HG03039 (cell line): ENCODE data around the gene CNTNAP3.
"Not testable (repeated sequence)": the region's sequence is repeated elsewhere in the genome, so short reads cannot be mapped to it uniquely, and the experiment has no call there.

ENCODE experiments used
- ATAC-seq: cut with Tn5 transposase; IDR thresholded peaks from one replicate; pipeline ENCODE4 v1.9.1; 2021; ENCODE audit warnings: mild to moderate bottlenecking, moderate library complexity; ENCODE audit not compliant: unreplicated experiment

Gene CNTNAP3

DNA sequence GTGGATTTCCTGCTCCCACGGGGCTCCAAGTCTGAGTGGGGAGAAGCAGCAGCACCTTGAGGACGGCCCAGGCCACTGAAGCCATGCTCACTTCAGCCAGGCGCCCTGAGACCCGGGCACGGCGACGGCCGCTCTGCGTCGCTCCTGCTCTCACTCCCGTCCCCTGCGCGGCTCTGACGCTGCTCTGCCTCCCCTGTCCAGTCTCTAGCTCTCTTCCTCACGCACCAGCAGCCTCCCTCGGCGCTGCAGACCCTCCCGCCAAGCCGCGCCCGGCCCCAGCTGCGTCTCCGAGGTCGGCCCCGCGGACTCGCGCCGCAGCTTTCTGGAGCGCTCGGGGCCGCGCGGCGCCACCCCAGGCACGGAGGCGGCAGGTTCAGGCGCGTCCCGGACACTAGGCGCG lies at the start of gene CNTNAP3:
Gene CNTNAP3, minus strand, starts transcription at position 188 of the 400 bp plus-strand sequence. Its CDS starts 103 bp downstream, at position 85.
- not testable (repeated sequence) for ATAC-seq

GRCh38 chr9:39279995-39280394 lies 8.0 kb downstream of the CNTNAP3 start:
- not testable (repeated sequence) for ATAC-seq

GRCh38 chr9:39242513-39242912 lies 45.5 kb downstream of the CNTNAP3 start:
- ATAC-seq: not testable (repeated sequence)

GRCh38 chr9:39232130-39232991 lies 55.6 kb downstream of the CNTNAP3 start:
- not testable (repeated sequence) for ATAC-seq

DNA sequence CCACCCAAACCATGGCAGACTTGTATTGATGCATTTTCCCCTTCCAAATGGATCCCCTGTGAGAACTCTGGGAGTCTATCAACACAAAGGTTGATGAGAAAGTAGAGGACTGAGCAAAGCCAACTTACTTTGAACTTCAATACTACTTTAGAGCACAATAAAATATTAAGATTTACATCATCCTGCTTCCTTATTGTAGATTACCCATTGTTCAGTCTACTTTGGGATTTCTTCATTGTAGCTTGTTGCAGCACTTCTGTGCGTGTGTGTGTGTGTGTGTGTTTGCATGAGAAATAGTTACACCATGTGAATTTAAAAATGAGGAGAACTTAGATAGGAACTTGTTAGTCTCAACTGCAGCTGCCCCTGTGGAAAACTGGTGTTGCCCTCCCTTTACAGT lies 72.0 kb downstream of the CNTNAP3 start:
- ATAC-seq: not testable (repeated sequence)

- ATAC-seq: not testable (repeated sequence)
Measured at GRCh38 chr9:39209773-39210172, 78.2 kb downstream of the CNTNAP3 start.

DNA sequence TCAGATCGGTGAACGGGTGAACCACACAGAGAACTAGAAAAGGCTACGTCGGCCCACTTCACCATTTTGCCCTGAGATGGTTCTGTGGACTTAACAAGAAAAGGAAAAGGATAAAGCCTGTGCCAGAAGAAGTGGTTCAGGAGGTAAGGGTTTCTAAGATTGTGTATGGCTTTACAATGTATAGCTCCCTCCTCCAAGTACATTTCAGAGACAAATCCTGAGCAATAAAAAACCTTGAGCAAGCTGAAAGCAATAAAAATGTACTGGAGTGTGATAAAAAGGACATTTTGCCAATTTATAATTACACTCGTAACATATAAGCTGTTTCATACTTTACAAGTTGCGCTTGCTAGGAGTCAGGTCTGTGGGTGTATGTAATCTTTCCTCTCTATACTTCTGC lies 81.3 kb downstream of the CNTNAP3 start:
- not testable (repeated sequence) for ATAC-seq

GRCh38 chr9:39205842-39206241 lies 82.1 kb downstream of the CNTNAP3 start:
- not testable (repeated sequence) for ATAC-seq

DNA sequence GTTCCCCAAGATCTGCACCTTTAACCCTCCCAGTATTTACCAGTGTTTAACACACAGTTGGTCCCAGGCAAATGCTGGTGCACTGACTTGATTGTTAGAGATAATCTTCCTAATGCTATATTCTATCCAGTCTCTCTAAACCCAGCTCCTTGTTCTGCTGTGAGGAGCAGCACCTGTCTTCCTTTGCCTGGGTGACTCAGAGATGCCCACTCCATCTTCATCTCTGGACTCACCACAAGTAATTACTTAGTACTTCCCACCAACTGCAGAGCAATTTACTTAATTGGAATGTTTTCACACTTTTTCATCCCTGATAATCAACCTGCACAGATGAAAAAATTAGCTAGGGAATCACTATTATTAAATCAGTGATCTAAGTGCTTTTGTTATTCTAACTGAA lies 87.6 kb downstream of the CNTNAP3 start:
- ATAC-seq: not testable (repeated sequence)

DNA sequence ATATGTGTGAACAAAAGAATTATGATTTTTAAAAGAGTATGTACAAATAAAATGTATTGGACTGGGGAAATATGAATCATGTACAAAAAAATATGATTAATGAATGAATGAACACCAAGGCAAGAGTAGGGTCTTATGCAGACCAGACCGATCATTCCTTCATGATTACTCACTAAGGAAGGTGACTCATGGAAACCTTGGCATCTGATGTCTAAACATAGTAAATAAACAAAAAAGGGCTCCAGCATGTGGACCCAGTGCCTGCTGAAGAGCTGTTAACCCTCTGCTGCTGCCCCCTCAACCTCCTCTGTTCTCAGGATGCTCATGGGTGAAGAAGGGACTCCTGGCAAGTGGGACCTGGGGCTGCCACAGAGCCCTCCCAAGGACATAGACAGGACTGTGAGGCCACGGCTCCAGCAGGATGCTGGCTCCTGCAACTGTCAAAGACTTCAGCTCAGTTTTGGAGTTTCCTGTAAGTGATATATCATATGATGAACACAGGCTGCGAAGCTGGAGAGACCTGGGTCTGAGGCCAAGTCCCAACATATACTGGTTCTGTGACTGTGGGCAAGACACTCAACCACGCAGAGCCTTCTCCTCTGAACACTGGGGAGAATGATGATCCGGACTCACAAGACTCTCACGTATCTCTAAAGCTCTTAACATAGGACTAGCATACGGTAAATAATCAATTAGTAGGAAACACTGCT lies 89.8 kb downstream of the CNTNAP3 start:
- not testable (repeated sequence) for ATAC-seq

DNA sequence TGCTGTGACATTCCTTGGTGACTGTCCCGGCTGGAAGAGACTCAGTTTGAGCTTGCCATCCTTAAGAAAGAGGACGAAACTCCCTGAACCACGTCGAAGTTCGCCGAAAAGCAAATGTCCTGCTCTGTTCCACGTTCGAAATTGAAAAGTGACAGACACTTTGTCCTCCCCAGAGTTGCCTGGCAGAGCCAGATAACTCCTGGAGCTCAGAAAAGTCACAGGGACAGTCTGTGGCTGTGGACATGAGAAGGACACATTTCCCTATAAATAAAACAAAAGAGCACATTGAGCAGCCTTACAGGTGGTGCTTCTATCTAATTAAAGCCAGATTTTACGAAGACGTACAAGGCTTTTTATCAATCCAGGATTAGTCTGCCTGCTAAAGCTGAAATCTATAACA lies 116.6 kb downstream of the CNTNAP3 start:
- not testable (repeated sequence) for ATAC-seq

- ATAC-seq: not testable (repeated sequence)
Measured at GRCh38 chr9:39157714-39158113, 130.3 kb downstream of the CNTNAP3 start.

DNA sequence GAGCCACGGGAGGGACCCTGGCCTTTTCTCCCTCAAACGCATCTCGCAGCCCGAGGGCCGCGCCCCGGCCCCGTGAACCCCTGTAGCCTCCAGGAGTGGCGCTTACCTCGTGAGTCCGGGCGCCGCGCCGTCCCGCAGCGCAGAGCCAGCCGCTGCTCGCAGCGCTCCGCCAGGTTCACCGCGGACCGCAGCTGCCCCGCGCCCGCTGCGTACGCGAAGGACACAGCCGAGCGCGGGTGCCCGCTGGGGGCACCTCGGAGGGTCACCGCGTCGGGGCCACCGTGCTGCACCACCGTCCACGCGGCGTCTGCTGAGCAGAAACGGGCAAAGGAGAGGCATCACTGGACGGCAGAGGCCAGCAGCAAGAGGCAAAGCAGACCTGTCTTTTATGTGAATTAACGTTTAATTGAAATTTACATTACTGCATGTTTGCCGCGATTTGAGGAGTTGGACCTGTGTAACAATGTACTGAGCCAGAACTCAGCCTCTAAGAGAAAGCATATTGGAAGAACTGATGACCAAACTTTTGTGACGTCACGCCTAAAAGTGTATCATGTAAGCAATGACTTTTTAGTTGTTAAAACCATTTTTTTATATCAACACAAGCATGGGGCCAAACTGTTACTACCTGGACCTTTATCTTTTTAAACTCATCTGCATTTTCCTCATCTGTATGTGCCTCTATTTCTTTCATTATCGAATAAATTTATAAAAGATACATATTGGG lies 155.0 kb downstream of the CNTNAP3 start:
- not testable (repeated sequence) for ATAC-seq

GRCh38 chr9:39121401-39121800 lies 166.6 kb downstream of the CNTNAP3 start:
- ATAC-seq: not testable (repeated sequence)

DNA sequence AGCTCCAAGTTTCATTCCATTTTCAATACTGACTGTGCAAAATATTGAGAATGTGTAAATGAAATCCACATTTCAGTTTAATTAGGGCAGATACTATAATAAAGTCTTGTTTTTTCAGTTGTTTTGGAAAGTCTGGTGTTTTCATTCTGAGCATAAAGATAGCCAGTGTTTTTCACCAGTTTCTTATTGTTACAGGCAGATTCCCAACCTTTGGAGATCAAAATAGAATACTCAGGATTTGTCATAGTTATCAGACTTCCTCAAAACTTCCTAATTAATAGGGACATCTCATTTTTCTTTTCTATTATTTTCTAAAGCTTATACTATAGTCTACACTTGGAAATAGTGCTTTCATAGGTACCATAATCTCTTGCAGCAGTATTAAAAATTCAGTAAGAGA lies 176.2 kb downstream of the CNTNAP3 start:
- ATAC-seq: not testable (repeated sequence)

DNA sequence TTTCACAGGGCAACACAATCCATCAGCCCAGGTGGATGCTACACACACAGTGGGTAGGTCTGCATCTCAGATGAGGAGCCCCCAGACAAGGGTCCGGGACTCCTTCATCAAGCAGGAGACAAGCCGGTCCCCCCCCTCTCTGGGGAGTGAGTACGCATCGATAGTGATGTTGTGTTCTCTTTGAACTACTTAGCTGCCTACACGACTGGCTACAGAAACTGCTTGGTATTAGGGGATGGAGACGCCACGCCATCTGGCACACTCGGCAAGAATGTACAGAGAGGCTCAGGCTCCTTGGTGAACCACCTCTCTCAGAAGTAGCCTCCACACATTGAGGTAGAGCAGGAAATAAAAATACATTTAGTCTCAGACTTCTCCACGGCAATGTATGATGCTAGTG lies 179.8 kb downstream of the CNTNAP3 start:
- ATAC-seq: no peak

- not testable (repeated sequence) for ATAC-seq
Measured at GRCh38 chr9:39097208-39097607, 190.8 kb downstream of the CNTNAP3 start.

DNA sequence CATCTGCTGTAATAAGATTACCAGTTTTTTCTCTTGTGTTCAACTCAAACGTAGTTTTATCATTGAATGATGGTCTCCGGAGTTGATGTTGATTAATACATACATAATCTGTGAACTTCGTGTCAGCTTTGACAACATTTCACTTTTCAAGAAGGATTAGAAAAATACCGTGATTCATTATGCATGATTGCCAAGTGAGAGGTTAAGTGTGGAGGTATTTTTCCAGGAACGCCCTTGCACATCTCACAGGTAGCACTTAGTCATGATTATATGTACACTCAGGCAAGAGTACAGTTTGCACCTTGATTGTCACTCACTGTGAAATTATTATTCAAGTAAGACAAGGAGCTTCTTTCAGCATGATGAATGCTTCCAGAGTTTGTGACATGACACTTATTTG lies 202.7 kb downstream of the CNTNAP3 start:
- ATAC-seq: not testable (repeated sequence)

DNA sequence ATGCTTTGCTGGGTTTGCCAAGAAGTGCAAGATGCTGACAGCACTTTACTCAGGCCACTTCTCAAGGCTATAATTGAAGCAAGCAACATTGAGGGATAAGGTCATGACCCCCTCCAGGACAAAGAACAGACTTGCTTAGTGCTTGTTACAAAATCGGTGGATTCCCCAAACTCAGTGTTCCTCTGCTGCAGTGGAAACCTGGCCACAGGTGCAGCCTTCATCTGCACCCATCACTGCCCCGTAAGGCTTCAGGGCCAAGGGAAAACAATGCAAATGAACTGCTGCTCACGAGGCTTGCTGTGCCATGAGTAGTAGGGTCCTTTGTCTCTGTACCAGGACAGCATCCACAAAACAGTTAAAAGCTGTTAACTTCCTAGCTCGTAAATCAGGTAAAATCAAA lies 205.4 kb downstream of the CNTNAP3 start:
- ATAC-seq: not testable (repeated sequence)

- not testable (repeated sequence) for ATAC-seq
Measured at GRCh38 chr9:39080081-39080480, 207.9 kb downstream of the CNTNAP3 start.

GRCh38 chr9:39078621-39079256 lies 209.2 kb downstream of the CNTNAP3 start:
- not testable (repeated sequence) for ATAC-seq
